ENCODE results near the gene PLRG1.
A peak's percentile ranks its signal among the peaks of the same experiment; 100 is the strongest.

Gene PLRG1

DNA sequence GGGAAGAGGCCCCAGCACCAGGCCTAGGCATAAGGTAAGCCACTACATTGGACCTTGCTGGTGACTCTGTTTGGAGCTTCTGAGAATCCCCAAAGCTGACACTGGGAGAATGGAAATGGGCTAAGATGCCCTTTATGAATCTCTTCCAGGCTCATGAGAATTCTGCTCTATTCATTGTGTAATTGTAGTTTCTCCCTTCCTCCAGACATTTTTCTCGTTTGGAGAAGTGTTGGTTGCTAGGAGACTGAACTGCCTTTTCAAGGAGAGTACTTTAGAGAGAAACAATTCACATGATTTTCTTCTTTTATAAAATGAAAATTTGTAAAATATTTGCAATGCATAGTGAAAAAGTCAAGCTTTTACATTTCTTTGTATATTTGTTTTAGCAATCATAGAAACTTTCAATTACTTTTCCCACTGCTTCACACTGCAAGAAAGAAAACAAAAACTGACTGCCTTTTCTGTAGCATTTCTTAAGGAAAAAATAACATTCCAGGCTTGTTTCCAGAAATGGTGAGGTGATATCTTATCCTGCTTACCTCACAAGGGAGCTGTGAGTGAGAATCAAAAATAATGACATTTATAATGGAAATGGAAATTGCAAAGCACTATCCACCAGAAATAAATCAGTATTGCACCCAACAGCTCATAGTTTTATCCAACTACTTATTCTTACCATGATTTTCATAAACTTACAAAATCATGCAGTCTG lies 33.7 kb downstream of the PLRG1 start:
- DNase-seq, result no peak

- DNase-seq, result no peak
These were observed 38.2 kb downstream of the PLRG1 start for GRCh38 chr4:154511981-154512380.

DNA sequence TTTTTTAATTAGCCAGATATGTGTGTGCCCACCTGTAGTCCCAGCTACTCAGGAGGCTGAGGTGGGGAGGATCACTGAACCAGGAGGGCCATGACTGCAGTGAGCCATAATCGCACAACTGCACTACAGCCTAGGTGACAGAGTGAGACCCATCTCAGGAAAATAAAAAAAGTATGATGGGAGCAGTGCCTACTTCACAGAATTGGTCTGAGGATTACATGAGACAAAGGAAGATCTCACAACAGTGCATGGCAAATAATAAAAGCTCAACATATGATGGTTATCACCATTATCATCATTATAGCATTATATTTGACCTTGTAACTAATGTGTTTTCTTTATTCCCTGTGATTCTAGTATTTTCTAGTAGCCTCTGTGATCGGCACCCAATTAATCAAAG lies 38.7 kb downstream of the PLRG1 start:
- no peak for DNase-seq

- DNase-seq, result peak; percentile 1
These were observed 43.0 kb downstream of the PLRG1 start for GRCh38 chr4:154507156-154507555.

GRCh38 chr4:154506253-154506652 lies 43.9 kb downstream of the PLRG1 start:
- peak; percentile 32 for DNase-seq

DNA sequence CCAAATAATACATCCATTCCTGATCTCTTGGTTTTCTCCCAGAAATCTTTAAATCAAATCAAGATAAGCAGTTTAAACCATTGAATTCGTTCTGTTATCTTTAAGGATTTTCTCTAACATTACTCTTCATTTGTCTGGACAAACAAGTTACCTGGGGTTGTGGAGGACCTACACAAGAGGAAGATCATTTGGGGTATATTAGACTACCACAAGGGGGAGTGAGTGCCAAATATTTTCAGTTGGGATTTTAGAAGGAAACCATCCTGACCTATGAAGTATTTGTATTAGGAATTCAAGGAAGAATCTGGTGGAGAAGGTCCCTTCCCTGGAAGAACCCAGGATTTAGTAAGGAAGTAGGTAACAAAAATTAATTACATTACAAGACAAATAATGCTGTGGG lies 46.6 kb downstream of the PLRG1 start:
- DNase-seq, result peak; percentile 6

DNA sequence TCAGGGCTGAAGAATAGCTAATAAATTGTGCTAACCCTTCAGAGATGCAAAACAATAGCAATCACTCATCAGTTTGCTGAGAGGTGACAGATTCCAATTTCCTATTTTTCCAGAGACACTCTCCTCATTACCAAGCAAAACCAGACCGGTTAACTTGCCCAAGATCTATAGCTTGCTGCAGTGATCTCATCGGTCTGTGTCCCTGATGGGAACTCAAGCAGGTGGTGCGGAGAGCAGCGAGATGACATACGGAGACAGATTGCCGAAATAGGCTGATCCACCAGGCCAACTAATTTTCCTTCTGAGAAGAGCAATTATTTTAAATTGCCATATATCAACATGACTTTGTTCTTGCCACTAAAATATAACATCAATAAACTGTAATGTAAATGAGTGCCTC lies 48.1 kb downstream of the PLRG1 start:
- no peak for DNase-seq

DNA sequence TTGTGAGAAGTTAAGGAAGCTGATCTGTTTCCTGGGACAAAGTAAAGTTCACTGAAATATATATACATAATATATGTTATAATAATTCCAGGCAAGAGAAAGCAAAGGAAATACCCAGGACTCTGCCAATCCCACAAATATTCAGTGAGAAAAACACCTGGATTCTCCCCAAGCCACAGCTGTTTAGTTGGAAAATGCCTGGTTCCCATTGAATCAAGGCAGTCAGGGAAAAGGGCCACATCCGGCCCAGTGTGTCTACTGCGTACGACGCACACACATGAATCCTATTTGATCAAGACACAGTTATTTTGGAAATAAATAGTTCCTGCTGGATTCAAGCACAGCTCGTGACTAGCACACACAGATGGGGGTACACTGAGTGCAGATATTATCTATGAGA lies 52.3 kb downstream of the PLRG1 start:
- DNase-seq, result no peak

- DNase-seq, result no peak
These were observed 54.3 kb downstream of the PLRG1 start for GRCh38 chr4:154495867-154496266.

DNA sequence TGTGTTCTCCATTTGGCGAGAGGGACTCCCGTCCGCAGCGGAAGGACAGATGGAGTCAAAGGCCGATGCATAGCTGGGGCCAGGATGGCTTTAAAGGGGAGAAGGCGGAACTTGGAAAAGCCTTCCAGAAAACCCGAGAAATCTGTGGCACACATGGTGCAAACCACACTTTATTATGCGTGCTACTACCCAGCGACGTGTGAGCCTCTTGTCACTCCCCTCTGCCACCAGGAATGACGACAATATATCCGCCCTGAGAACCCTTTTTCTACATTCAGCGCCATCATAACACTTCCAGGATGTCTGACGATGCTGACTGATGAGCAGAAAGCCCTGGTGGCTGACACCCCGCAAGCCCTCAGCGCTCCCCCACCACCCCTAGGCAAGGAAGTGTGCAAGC lies 57.9 kb downstream of the PLRG1 start:
- no peak for DNase-seq

DNA sequence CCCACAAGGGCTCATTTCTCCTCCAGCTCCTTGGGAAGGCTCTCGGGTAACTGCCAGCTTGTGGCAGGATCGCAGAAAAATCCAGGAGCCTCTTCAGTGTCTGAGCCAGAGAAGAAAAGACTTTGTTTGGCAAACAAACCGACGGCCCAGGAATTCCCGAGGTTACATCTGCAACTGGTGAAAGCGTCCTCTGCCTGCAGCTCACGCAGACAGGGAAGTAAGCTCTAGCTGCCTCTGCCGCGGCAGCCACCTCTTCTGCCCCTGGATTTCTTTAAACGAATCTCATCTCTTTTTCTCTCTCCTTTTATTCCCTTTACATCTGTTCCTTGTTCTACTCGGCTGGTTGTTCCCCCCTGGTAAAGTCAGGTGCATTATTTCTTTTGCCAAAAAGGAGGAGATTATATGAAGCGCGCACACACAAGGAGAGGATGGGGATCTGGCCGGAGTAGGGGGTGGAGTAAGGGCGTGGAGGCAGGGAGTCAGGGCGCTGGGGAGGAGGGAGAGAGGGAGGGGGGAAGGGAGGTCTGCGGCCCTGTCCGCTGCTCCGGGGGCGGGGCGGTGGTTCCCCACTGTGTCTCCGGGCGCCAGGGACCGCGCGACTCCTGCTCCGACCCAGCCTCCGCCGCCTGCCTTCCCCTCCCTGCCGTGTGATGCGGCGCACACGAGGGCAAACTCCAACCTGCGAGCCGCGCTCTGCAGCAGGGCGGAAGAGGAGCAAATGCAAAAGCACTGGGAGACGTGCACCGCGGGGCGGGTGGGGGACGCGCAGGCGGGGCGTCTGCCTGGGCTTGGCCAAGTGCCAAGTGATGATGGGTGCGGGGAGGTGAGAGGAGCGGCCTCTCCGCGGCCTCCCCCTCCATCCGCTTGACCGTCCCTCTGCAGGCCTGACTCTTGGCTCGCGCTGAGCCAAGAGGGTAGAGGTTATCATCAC lies 58.6 kb downstream of the PLRG1 start, which contains the start of gene DCHS2:
DCHS2 (minus strand) TSS at position 459 of the 931 bp plus-strand sequence; CDS start at position 15, 444 bp downstream.
- peak; percentile 70 for DNase-seq

DNA sequence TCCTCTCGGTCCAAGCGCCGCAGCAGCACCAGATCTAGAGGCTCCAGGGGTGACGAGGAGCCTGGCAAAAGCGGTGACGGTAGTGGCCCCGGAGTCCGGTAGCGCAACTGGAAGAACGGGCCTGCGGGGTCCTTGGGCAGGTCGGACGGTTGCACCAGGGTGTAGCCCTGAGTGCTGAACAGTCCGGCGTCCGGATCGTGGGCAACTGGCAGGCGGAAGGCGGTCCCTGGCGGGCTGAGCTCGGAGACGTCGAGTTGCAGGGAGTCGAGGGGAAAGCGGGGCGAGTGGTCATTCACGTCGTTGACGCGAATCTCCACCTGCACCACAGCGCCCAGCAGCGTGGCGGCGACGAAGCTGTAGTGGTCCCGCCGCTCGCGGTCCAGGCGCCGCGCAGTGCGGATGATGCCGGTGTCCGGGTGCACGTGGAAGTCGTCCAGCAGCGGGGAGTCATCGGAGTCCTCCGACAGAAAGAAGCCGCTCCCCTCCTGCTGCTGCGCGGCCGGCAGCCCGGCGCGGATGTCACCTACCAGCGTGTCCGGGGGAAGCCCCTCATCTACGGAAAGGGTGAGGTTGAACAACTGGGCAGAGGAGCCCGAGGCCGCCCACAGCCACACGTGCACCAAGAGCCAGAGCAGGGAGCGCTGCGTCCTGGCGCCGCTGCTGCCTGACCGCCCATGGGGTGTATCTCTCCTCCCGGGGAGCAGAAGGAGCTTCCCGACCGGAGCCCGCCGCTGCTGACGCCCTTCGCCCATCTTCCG lies 59.4 kb downstream of the PLRG1 start:
- DNase-seq, result no peak

- no peak for DNase-seq
These were observed 60.0 kb downstream of the PLRG1 start for GRCh38 chr4:154490234-154490582.

GRCh38 chr4:154489558-154490233 lies 60.5 kb downstream of the PLRG1 start:
- DNase-seq, result no peak

- DNase-seq, result no peak
These were observed 63.1 kb downstream of the PLRG1 start for GRCh38 chr4:154487145-154487544.

GRCh38 chr4:154485127-154485773 lies 65.0 kb downstream of the PLRG1 start:
- DNase-seq, result no peak
